OCI-LY3 (cell line): ENCODE results near the gene CPAMD8.

Source experiments
- EZH2phosphoT487 ChIP-seq: fragments of 200-600 bp; shearing (Covaris generic); IDR thresholded peaks from 2 replicates; pipeline ENCODE4 v1.6.1; 2018; ENCODE audit warnings: antibody characterized with exemption, mixed run types, low read depth
- TF ChIP-seq, protein P1 (sequence below): fragments of 200-600, 300-600 bp; sonication (generic); IDR thresholded peaks from 2 replicates; pipeline ENCODE4 v1.5.1; 2014; ENCODE audit warnings: antibody characterized with exemption, low read length, low read depth

DNA sequence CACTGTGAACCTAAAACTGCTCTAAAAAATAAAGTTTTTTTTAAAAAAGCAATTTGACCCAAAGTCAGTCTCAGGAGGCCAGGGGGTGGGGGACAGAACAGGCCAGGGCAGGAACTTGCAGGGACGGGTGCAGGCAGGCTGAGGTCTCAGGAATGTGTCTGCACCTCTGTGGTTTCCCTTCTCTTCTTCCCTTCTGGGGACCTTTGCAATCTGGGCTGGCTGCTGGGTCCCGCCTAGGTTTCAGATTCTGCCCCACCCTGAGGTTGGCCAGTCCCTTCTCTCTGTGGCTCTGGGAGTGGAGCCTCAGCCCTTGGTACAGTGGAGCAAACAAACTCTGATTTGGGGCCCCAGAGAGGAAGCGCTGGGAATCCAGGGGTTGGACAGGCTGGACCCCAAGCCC is 143.1 kb downstream of the CPAMD8 start:
- TF ChIP-seq, protein P1, sequence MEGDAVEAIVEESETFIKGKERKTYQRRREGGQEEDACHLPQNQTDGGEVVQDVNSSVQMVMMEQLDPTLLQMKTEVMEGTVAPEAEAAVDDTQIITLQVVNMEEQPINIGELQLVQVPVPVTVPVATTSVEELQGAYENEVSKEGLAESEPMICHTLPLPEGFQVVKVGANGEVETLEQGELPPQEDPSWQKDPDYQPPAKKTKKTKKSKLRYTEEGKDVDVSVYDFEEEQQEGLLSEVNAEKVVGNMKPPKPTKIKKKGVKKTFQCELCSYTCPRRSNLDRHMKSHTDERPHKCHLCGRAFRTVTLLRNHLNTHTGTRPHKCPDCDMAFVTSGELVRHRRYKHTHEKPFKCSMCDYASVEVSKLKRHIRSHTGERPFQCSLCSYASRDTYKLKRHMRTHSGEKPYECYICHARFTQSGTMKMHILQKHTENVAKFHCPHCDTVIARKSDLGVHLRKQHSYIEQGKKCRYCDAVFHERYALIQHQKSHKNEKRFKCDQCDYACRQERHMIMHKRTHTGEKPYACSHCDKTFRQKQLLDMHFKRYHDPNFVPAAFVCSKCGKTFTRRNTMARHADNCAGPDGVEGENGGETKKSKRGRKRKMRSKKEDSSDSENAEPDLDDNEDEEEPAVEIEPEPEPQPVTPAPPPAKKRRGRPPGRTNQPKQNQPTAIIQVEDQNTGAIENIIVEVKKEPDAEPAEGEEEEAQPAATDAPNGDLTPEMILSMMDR: no peak
- TF ChIP-seq EZH2phosphoT487: no peak
